ENCODE measurements around the gene ADGRA1.
"Not testable (repeated sequence)": the region's sequence is repeated elsewhere in the genome, so short reads cannot be mapped to it uniquely, and the experiment has no call there.

DNA sequence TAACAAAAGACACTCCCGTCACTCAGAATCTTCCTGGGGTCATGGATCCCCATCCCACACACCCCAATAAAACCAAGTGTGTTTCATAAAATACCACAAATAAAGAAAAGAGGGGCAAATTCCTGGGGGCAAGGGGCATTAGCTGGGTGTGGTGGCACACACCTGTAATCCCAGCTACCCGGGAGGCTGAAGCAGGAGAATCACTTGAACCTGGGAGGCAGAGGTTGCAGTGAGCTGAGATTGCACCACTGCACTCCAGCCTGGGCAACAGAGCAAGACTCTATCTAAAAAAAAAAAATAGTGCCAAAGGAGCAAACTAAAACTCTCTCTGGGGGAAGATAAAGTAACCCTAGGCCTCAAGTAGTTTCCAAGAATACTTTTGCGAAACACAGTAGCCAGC lies 63.3 kb downstream of the ADGRA1 start:
- TF ChIP-seq, protein P1, sequence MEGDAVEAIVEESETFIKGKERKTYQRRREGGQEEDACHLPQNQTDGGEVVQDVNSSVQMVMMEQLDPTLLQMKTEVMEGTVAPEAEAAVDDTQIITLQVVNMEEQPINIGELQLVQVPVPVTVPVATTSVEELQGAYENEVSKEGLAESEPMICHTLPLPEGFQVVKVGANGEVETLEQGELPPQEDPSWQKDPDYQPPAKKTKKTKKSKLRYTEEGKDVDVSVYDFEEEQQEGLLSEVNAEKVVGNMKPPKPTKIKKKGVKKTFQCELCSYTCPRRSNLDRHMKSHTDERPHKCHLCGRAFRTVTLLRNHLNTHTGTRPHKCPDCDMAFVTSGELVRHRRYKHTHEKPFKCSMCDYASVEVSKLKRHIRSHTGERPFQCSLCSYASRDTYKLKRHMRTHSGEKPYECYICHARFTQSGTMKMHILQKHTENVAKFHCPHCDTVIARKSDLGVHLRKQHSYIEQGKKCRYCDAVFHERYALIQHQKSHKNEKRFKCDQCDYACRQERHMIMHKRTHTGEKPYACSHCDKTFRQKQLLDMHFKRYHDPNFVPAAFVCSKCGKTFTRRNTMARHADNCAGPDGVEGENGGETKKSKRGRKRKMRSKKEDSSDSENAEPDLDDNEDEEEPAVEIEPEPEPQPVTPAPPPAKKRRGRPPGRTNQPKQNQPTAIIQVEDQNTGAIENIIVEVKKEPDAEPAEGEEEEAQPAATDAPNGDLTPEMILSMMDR (conservative IDR thresholded peaks at IDR 0.05; ENCODE audit: low read length), result not testable (repeated sequence)
- TF ChIP-seq EZH2phosphoT487 (IDR thresholded peaks at IDR 0.05; ENCODE audit: borderline replicate concordance), result not testable (repeated sequence)
